Measurements from ENCODE around the gene TLL1.

GRCh38 chr4:165982934-165983333 lies 109.9 kb downstream of the TLL1 start:
- TF ChIP-seq CTCF (IDR thresholded peaks at IDR 0.05) (no peak), POLR2A (IDR thresholded peaks at IDR 0.05) (no peak)
